GM18907 (cell line): ENCODE results near the gene PNPLA6.
A peak's percentile ranks its signal among the peaks of the same experiment; 100 is the strongest.

Source experiments
- ATAC-seq: cut with Tn5 transposase; IDR thresholded peaks from one replicate; pipeline ENCODE4 v1.9.1; 2021; ENCODE audit warnings: mild to moderate bottlenecking, moderate library complexity; ENCODE audit not compliant: unreplicated experiment

The PNPLA6 gene

DNA sequence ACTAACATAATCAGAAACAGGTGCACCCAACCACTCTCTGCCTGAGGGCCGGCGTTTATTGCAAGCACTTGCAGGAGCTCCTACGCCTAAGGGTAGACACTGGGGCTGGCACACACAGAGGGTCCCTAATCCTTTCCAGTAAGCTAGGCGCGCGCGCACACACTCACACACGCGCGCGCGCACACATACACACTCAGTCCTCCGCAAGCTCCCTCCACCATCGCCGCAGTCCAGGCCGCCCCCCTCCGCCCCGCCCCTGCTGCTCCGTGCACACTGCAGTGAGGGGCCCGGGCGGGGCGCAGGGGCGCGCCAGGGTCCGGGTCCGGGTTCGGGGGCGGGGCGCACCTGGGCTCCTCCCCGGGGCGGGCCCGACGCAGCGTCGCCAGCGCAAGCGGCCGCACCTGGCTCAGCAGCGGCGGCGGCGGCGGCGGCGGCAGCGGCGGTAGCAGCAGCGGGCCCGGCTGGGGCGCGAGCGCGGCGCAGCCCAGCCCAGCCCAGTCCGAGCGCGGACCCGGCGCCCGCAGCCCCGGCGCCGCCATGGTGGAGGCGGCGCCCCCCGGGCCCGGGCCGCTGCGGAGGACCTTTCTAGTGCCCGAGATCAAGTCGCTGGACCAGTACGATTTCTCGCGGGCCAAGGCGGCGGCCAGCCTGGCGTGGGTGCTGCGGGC lies 60.1 kb downstream of the PNPLA6 start, which contains the start of gene CAMSAP3:
TSS of gene CAMSAP3 (plus strand) at position 398 of the 668 bp plus-strand sequence. CDS start at position 538, 140 bp downstream.
- peak; percentile 61 for ATAC-seq

DNA sequence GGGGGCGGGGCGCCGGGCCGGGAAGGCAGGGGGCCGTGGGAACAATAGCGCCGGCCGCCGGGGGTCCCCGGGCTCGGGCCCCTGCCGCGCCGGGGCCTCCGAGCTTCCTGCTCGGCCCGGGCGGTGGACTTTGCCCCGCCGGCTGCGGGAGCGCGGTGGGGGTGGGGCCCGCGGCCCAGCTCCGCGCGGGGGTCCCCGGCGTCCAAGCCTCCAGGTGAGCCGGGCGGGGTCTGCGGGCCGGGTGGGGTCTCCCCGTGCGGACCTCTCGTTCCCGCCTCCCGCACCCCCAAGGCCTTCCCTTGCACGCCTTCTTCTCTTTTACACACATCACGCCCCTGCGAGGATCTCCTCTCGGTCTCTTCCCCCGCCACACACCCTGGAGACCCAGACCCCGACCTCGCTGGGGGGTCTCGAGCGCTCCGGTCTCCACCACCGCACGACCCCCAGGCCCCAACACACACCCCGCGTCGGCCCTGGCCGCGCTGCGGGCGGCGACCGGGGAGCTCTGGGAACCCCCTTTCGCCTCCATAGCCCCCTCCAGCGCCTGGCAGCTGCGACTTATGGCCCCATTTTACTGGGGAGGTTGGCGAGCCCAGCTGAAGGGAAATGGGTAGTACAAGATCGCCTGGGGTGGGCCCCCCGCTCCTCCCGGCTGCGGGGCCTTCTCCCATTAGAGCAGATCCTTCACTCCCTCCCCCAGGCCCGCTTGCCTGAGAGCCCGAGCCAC lies 60.9 kb downstream of the PNPLA6 start:
- peak; percentile 13 for ATAC-seq

- no peak for ATAC-seq
Measured at GRCh38 chr19:7597689-7598088, 62.2 kb downstream of the PNPLA6 start.

DNA sequence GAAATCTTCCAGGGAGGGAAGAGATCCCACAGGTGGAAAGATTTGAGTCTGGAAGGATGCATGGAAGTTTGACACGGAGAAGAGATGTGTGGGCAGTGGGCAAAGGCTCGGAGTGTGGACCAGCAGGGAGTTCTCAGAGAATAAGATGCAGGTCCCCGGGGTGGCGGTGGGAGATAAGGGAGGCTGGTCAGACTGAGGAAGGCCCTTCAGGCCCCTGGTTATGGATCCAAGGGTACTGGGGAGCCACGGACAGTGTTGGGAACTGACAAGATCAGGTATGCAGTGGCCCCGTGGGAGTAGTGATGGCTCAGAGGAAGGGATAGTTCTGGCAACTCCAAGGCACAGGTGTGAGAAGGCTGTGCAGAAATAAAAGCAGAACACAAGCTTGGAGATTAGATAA lies 62.7 kb downstream of the PNPLA6 start:
- no peak for ATAC-seq

DNA sequence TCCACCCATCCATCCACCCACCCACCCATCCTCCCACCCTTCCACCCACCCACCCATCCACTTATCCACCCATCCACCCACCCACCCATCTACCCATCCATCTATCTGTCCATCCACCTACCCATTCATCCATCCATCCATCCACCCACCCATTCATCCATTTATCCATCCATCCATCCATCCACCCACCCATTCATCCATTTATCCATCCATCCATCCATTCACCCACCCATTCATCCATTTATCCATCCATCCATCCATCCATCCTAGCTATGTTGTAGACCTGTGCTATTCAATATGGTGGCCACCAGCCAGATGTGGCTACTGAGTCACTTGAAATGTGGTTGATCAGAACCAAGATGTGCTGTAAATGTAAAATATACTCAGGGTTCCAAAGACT lies 65.2 kb downstream of the PNPLA6 start:
- ATAC-seq: no peak

GRCh38 chr19:7602240-7602934 lies 66.9 kb downstream of the PNPLA6 start:
- no peak for ATAC-seq

GRCh38 chr19:7602935-7603497 lies 67.5 kb downstream of the PNPLA6 start:
- ATAC-seq: no peak

- ATAC-seq: no peak
Measured at GRCh38 chr19:7603919-7604318, 68.4 kb downstream of the PNPLA6 start.

- ATAC-seq: no peak
Measured at GRCh38 chr19:7605490-7606222, 70.1 kb downstream of the PNPLA6 start.

- no peak for ATAC-seq
Measured at GRCh38 chr19:7606289-7606688, 70.8 kb downstream of the PNPLA6 start.

DNA sequence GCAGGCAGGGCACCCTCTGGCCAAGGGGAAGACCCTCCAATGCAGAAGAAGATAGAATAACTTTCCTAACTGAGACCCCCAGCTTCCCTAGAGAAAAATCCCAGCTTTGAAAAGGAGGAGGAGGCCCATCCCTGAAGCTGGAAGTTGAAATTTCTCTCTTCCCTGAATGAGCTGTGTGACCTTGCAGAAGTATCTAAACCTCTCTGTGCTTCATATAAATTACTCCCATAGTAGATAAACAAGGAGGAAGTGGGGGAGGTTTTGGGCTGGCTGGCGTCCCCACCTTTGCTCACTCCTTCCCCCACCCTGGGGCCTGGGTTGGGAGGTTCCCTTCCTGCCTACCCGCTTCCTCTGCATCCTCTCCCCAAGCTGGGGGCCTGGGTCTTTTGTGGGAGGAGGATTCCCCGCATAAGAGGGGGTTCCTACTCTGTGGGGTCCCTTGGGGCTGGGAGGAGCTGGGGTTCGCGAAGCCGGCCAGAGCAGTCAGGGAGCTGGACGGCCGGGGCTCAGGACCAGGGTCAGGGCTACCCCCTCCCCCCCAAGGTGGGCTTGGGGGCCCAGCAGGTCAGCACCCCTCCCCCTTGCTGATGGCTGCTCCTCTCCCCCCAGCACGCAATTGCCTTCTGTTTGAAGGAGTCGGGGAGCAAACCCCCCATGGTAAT lies 71.8 kb downstream of the PNPLA6 start:
- ATAC-seq: no peak

- ATAC-seq: no peak
Measured at GRCh38 chr19:7607874-7608560, 72.5 kb downstream of the PNPLA6 start.

GRCh38 chr19:7610491-7611240 lies 75.1 kb downstream of the PNPLA6 start:
- ATAC-seq: no peak
